ENCODE results near the gene ALDH1A2. TPM values are rescaled to one million over a fixed set of nuclear protein-coding genes. Genes with fewer than 3 reads are reported as not detected.

Gene ALDH1A2
- polyA plus RNA-seq, 1 donor (not counting 4 experiments of a cell fraction or from before 2014, with no cell fraction given): 1.9 TPM

DNA sequence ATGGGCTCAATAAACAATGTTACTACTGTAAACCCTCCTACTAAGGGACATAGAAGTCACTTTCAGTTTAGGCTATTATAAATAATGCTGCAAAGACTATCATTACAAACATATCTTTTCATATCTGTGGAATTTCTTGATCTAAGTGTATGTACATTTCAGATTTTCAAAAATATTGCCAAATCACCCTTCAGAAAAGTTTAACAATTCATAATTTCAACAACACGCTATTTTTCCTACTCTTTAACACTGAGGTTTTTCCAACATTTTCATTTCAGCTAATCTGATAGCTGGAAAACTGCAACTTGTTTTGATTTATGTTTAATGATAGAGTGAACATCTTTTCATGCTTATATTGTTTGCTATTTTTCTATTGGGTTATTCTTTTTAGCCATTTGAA is 69.0 kb downstream of the ALDH1A2 start:
- no peak overlapping the region for H3K27ac ChIP-seq (ENCODE audit: control insufficient read depth, insufficient read depth, low read length)
- FAIRE-seq (no peak), DNase-seq (ENCODE audit: low read depth, low spot score) (no peak)
- no peaks in the 10 kb centered on the region for H3K4me1 ChIP-seq (ENCODE audit: control insufficient read depth, extremely low read depth, insufficient read depth, low read length)
- H2AFZ ChIP-seq (ENCODE audit: control insufficient read depth, low read length): no peak overlapping the region
- H3K9me1 ChIP-seq (ENCODE audit: control insufficient read depth, extremely low read depth, insufficient read depth, low read length): no peaks in the 10 kb centered on the region
- H3K4me2 ChIP-seq (ENCODE audit: control insufficient read depth, extremely low read depth, insufficient read depth, low read depth, low read length): no peak overlapping the region
- H3K9ac ChIP-seq (ENCODE audit: control insufficient read depth, extremely low read depth, insufficient read depth, low read length): no peak overlapping the region
- no peak for TF ChIP-seq EZH2 (IDR thresholded peaks at IDR 0.05; ENCODE audit: low read length)
- TF ChIP-seq, protein P1, sequence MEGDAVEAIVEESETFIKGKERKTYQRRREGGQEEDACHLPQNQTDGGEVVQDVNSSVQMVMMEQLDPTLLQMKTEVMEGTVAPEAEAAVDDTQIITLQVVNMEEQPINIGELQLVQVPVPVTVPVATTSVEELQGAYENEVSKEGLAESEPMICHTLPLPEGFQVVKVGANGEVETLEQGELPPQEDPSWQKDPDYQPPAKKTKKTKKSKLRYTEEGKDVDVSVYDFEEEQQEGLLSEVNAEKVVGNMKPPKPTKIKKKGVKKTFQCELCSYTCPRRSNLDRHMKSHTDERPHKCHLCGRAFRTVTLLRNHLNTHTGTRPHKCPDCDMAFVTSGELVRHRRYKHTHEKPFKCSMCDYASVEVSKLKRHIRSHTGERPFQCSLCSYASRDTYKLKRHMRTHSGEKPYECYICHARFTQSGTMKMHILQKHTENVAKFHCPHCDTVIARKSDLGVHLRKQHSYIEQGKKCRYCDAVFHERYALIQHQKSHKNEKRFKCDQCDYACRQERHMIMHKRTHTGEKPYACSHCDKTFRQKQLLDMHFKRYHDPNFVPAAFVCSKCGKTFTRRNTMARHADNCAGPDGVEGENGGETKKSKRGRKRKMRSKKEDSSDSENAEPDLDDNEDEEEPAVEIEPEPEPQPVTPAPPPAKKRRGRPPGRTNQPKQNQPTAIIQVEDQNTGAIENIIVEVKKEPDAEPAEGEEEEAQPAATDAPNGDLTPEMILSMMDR (optimal IDR thresholded peaks at IDR 0.05 in 1 of 3, IDR thresholded peaks at IDR 0.05 in 1 of 3, conservative IDR thresholded peaks at IDR 0.05 in 1 of 3; ENCODE audit: extremely low read depth in 1 of 3, insufficient read depth in 2 of 3, low read length in 3 of 3): no peak
- no peaks in the 10 kb centered on the region for H3K79me2 ChIP-seq (ENCODE audit: control insufficient read depth, insufficient read depth, low read length)
- peaks cover 7% of the 10 kb centered on the region for H3K27me3 ChIP-seq (ENCODE audit: control insufficient read depth, extremely low read depth, insufficient read depth, low read length)
- H4K20me1 ChIP-seq (ENCODE audit: control insufficient read depth, extremely low read depth, insufficient read depth, low read length): no peaks in the 10 kb centered on the region
- H3K4me3 ChIP-seq (ENCODE audit: control insufficient read depth in 2 of 3, extremely low read depth in 1 of 3, insufficient read depth in 2 of 3, low read depth in 1 of 3, low read length in 3 of 3): no peak overlapping the region
- no peaks in the 10 kb centered on the region for H3K36me3 ChIP-seq (ENCODE audit: control insufficient read depth in 2 of 2, extremely low read depth in 1 of 2, insufficient read depth in 2 of 2, low read length in 2 of 2)
- H3K9me3 ChIP-seq (ENCODE audit: control insufficient read depth, low read depth, low read length): no peaks in the 10 kb centered on the region
- dilution Hi-C loops (cut with MboI; ENCODE audit: extremely low pct_ligation_motif_present, low sequenced_read_pairs): no loop called here

DNA sequence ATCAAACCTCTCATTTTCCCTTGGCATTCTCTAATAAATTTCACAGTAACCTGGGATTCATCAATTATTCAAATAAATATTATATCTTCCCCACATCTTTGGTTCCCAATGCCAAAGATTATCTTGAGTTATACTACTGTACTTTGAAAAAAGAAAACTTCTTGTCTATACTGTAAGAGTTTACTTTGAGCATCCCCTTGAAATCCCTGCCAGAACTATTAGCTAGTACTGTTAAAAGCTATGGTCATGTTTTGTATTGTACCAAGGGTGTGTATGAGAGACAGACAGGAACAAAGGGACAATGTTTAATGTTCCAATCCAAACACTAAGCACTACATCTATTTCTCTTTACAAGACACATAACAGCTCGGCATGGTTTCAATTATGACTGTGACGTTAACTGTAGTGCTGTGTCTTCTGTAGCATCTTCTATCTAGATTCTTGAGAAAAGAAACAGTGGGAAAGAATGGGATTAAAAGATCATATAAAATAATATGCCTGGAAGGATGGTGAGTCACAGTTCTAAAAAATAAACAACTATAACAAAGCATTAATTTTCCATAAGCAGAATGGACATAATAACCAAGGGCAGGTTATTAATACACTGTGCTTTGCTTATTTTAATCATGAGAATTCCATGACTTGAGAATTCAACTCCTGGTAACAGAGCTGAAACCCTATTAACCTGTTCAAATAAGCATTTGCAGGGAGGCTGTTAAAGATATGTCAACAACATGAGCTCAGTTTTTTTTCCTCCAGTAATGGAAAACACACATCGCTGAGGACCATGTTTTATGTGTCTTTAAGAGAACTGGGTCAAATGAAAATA is 71.1 kb downstream of the ALDH1A2 start:
- H3K4me2 ChIP-seq (ENCODE audit: control insufficient read depth, extremely low read depth, insufficient read depth, low read depth, low read length): no peak overlapping the region
- no peaks in the 10 kb centered on the region for H3K9me1 ChIP-seq (ENCODE audit: control insufficient read depth, extremely low read depth, insufficient read depth, low read length)
- FAIRE-seq: peak; percentile 9
- no peaks in the 10 kb centered on the region for H4K20me1 ChIP-seq (ENCODE audit: control insufficient read depth, extremely low read depth, insufficient read depth, low read length)
- no peak overlapping the region for H3K27ac ChIP-seq (ENCODE audit: control insufficient read depth, insufficient read depth, low read length)
- H3K9me3 ChIP-seq (ENCODE audit: control insufficient read depth, low read depth, low read length): no peaks in the 10 kb centered on the region
- dilution Hi-C loops (cut with MboI; ENCODE audit: extremely low pct_ligation_motif_present, low sequenced_read_pairs): no loop called here
- H3K4me3 ChIP-seq (ENCODE audit: control insufficient read depth in 2 of 3, extremely low read depth in 1 of 3, insufficient read depth in 2 of 3, low read depth in 1 of 3, low read length in 3 of 3): no peak overlapping the region
- no peaks in the 10 kb centered on the region for H3K36me3 ChIP-seq (ENCODE audit: control insufficient read depth in 2 of 2, extremely low read depth in 1 of 2, insufficient read depth in 2 of 2, low read length in 2 of 2)
- H2AFZ ChIP-seq (ENCODE audit: control insufficient read depth, low read length): no peak overlapping the region
- H3K9ac ChIP-seq (ENCODE audit: control insufficient read depth, extremely low read depth, insufficient read depth, low read length): no peak overlapping the region
- no peaks in the 10 kb centered on the region for H3K4me1 ChIP-seq (ENCODE audit: control insufficient read depth, extremely low read depth, insufficient read depth, low read length)
- H3K79me2 ChIP-seq (ENCODE audit: control insufficient read depth, insufficient read depth, low read length): no peaks in the 10 kb centered on the region
- TF ChIP-seq, protein P1 (optimal IDR thresholded peaks at IDR 0.05 in 1 of 3, IDR thresholded peaks at IDR 0.05 in 1 of 3, conservative IDR thresholded peaks at IDR 0.05 in 1 of 3; ENCODE audit: extremely low read depth in 1 of 3, insufficient read depth in 2 of 3, low read length in 3 of 3): no peak
- no peak for TF ChIP-seq EZH2 (IDR thresholded peaks at IDR 0.05; ENCODE audit: low read length)
- no peak for DNase-seq (ENCODE audit: low read depth, low spot score)
- H3K27me3 ChIP-seq (ENCODE audit: control insufficient read depth, extremely low read depth, insufficient read depth, low read length): peaks cover 7% of the 10 kb centered on the region

Data from keratinocyte (primary cell).